Lower leg skin (tissue), 3 donors: ENCODE results near the gene KCNK7.

Experiments
- POLR2A ChIP-seq, 2 donors: fragments of 450-650 bp; IDR thresholded peaks; one replicate each; pipeline ENCODE4 v1.6.1; 2016 to 2017; ENCODE audit warnings: antibody characterized with exemption in 2 of 2, mild to moderate bottlenecking in 1 of 2, moderate library complexity in 1 of 2
- TF ChIP-seq, protein P1 (sequence below), 3 donors: fragments of 450-650 bp; IDR thresholded peaks; one replicate each; pipeline ENCODE4 v1.5.1; 2016; ENCODE audit warnings: antibody characterized with exemption in 3 of 3, mild to moderate bottlenecking in 3 of 3, moderate library complexity in 2 of 3

DNA sequence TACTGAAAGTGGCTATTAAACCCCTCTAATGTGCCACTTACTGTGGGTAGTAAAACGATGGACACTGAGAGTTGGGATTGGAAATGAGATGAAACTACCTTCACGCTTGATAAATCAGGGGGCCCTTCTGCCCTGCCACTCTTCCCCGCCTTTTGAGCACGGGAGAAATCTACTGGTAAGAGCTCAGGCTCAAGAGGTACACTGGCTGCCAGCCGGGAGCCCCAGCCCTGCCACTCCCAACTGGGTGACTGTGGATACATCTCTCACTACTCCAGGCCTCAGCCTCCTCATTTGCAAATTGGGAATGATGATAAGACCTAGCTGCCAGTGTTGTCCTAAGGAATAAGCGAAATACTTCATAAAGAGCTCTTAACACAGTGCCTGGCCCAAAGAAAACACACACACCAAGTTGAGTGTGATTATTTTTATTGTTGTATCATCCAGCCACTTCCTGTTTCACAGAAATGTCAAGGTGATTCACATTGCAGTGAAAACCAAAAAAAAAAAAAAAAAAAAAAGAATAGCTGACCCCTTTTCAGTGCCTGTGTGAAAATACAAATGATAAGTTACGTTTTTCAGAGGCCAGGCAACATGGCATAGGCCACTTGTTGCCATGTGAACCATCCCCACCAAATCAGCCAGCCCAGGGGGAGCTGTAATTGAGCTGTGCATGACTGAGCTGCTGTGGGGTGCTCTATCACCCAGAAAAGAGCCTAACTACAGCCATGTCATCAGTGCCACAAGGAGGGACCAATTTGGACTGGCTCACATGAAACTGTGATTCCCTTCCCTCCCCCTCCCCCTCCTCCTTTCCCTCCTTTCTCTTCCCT, 29.8 kb downstream of the KCNK7 start:
- TF ChIP-seq, protein P1, sequence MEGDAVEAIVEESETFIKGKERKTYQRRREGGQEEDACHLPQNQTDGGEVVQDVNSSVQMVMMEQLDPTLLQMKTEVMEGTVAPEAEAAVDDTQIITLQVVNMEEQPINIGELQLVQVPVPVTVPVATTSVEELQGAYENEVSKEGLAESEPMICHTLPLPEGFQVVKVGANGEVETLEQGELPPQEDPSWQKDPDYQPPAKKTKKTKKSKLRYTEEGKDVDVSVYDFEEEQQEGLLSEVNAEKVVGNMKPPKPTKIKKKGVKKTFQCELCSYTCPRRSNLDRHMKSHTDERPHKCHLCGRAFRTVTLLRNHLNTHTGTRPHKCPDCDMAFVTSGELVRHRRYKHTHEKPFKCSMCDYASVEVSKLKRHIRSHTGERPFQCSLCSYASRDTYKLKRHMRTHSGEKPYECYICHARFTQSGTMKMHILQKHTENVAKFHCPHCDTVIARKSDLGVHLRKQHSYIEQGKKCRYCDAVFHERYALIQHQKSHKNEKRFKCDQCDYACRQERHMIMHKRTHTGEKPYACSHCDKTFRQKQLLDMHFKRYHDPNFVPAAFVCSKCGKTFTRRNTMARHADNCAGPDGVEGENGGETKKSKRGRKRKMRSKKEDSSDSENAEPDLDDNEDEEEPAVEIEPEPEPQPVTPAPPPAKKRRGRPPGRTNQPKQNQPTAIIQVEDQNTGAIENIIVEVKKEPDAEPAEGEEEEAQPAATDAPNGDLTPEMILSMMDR (IDR thresholded peaks at IDR 0.05) = no peak
- TF ChIP-seq POLR2A (IDR thresholded peaks at IDR 0.05) = no peak
